HepG2 (cell line): ENCODE data around the gene JPT1. TPM values are rescaled to one million over a fixed set of nuclear protein-coding genes. Genes with fewer than 3 reads are reported as not detected.

Experiments used
- ATAC-seq: fragments of 200-7000 bp; cut with Tn5 transposase; 3 replicates; pipeline ENCODE4 v1.9.1; 2020; ENCODE audit warnings: mild to moderate bottlenecking, moderate library complexity
- BruUV-seq: library from RNA; stranded (reverse); fragments of 400-500 nt; replicated peaks from 2 replicates; lab custom pipeline; 2021; lab: Mats Ljungman, UMichigan
- CTCF ChIA-PET: fragments of 300-600 bp; formaldehyde crosslinking; extraction: SDS; loops from one replicate; lab custom pipeline; 2021; ENCODE audit warnings: low total read pairs, inconsistent platforms, low intra/inter-chr PET ratio; lab: Yijun Ruan, JAX
- POLR2A ChIA-PET: fragments of 350-600 bp; sonication (Branson Sonifier 250); formaldehyde crosslinking; loops from one replicate; lab custom pipeline; 2020; ENCODE audit warnings: antibody characterized with exemption, inconsistent platforms; lab: Yijun Ruan, JAX
- DNase-seq: peaks from one replicate; pipeline ENCODE4 v3.0.0-alpha.2; 2015; ENCODE audit warnings: low spot score
- FAIRE-seq: peaks from 3 replicates; lab custom pipeline; 2011; peaks lifted over from hg19 to GRCh38; lab: Jason Lieb, UNC
- H2AFZ ChIP-seq: one replicate; pipeline ENCODE4 v1.6.1; 2011; ENCODE audit warnings: low read length, inconsistent platforms
- H3K27ac ChIP-seq: fragments of 300-600 bp; 3 replicates; pipeline ENCODE4 v1.8.0; 2011; ENCODE audit warnings: mixed run types, mild to moderate bottlenecking, mixed read lengths, low read length, inconsistent platforms; ENCODE audit not compliant: insufficient read depth; ENCODE audit errors: extremely low read length
- H3K27me3 ChIP-seq, 2 experiments: fragments of 200-600 bp in 1 of 2; 2 replicates in 1 of 2; 3 replicates in 1 of 2; pipeline versions ENCODE4 v1.6.0 to v1.8.0; 2011; ENCODE audit warnings: low read length in 2 of 2, mild to moderate bottlenecking in 2 of 2, moderate library complexity in 2 of 2, inconsistent platforms in 1 of 2; ENCODE audit not compliant: insufficient read depth in 2 of 2, control insufficient read depth in 1 of 2
- H3K36me3 ChIP-seq, 2 experiments: fragments of 200-600 bp in 1 of 2; replicated peaks in 1 of 2; 2 replicates in 1 of 2; 3 replicates in 1 of 2; pipeline versions ENCODE4 v1.5.1 to v1.8.0; 2011; ENCODE audit warnings: low read length in 2 of 2, inconsistent platforms in 1 of 2; ENCODE audit not compliant: insufficient read depth in 2 of 2, control insufficient read depth in 1 of 2
- H3K4me1 ChIP-seq: 2 replicates; pipeline ENCODE4 v1.5.1; 2012; ENCODE audit warnings: low read length, inconsistent platforms; ENCODE audit not compliant: insufficient read depth
- H3K4me2 ChIP-seq: 2 replicates; pipeline ENCODE4 v1.6.0; 2011; ENCODE audit warnings: low read depth, low read length, inconsistent platforms
- H3K4me3 ChIP-seq, 3 experiments: fragments of 200-600 bp in 1 of 3; sonication (generic), shearing (Covaris generic) in 1 of 3; replicated peaks in 1 of 3; 2 replicates each; pipeline ENCODE4 v1.5.1; 2011 to 2016; ENCODE audit warnings: low read length in 3 of 3, inconsistent platforms in 2 of 3, low read depth in 2 of 3, mild to moderate bottlenecking in 2 of 3, control low read depth in 1 of 3, mixed read lengths in 1 of 3; ENCODE audit not compliant: insufficient read depth in 1 of 3
- H3K79me2 ChIP-seq: one replicate; pipeline ENCODE4 v1.6.1; 2011; ENCODE audit warnings: low read length, inconsistent platforms; ENCODE audit not compliant: insufficient read depth
- H3K9ac ChIP-seq: 2 replicates; pipeline ENCODE4 v1.6.0; 2011; ENCODE audit warnings: mild to moderate bottlenecking, low read depth, low read length, inconsistent platforms; ENCODE audit not compliant: insufficient read depth
- H3K9me3 ChIP-seq: 2 replicates; pipeline ENCODE4 v1.5.1; 2012; ENCODE audit warnings: mild to moderate bottlenecking, low read length
- H4K20me1 ChIP-seq: 2 replicates; pipeline ENCODE4 v1.6.0; 2011; ENCODE audit warnings: inconsistent platforms, mild to moderate bottlenecking, low read length, moderate library complexity; ENCODE audit not compliant: insufficient read depth
- CHD2 ChIP-seq: IDR thresholded peaks from 2 replicates; pipeline ENCODE4 v1.6.1; 2011; ENCODE audit warnings: low read depth, low read length, improper control_type of control experiment
- HNRNPLL ChIP-seq: fragments of 200-400 bp; formaldehyde crosslinking; IDR thresholded peaks from 2 replicates; pipeline ENCODE4 v1.6.1; 2017; ENCODE audit warnings: mild to moderate bottlenecking, low read depth, low read length; ENCODE audit not compliant: poor library complexity, severe bottlenecking
- IRF9 ChIP-seq: sonication (generic); formaldehyde crosslinking; IDR thresholded peaks from 2 replicates; pipeline ENCODE4 v1.8.0; 2022; ENCODE audit warnings: missing genetic modification reagents, mild to moderate bottlenecking, borderline replicate concordance
- MYC ChIP-seq: sonication (generic); formaldehyde crosslinking; IDR thresholded peaks from 2 replicates; pipeline ENCODE4 v1.9.0; 2021; ENCODE audit warnings: missing genetic modification reagents, borderline replicate concordance
- PLRG1 ChIP-seq: fragments of 450-650 bp; conservative IDR thresholded peaks from 2 replicates; pipeline ENCODE4 v1.6.1; 2016
- SALL1 ChIP-seq: sonication (generic); formaldehyde crosslinking; IDR thresholded peaks from 2 replicates; pipeline ENCODE4 v1.8.0; 2022; ENCODE audit warnings: mild to moderate bottlenecking, missing genetic modification reagents
- SIN3A ChIP-seq: IDR thresholded peaks from 2 replicates; pipeline ENCODE4 v1.6.1; 2011; ENCODE audit warnings: low read depth, mild to moderate bottlenecking, control low read depth, low read length, borderline replicate concordance
- SSRP1 ChIP-seq: IDR thresholded peaks from 2 replicates; pipeline ENCODE4 v1.6.1; 2016; ENCODE audit warnings: control low read depth
- TEAD3 ChIP-seq: optimal IDR thresholded peaks from 2 replicates; pipeline ENCODE3; 2016; ENCODE audit warnings: borderline replicate concordance
- TP53 ChIP-seq: sonication (generic); formaldehyde crosslinking; conservative IDR thresholded peaks from 2 replicates; pipeline ENCODE4 v1.4.0; 2020; ENCODE audit warnings: missing genetic modification reagents
- XBP1 ChIP-seq: sonication (generic); formaldehyde crosslinking; IDR thresholded peaks from 2 replicates; pipeline ENCODE4 v1.5.0; 2020; ENCODE audit warnings: missing genetic modification reagents
- ZBTB37 ChIP-seq: sonication (generic); formaldehyde crosslinking; IDR thresholded peaks from 2 replicates; pipeline ENCODE4 v1.4.0; 2020; ENCODE audit warnings: mild to moderate bottlenecking, missing genetic modification reagents
- ZNF460 ChIP-seq: sonication (generic); formaldehyde crosslinking; IDR thresholded peaks from 2 replicates; pipeline ENCODE4 v1.5.1; 2020; ENCODE audit warnings: missing genetic modification reagents, mild to moderate bottlenecking, borderline replicate concordance
- ZNF546 ChIP-seq: sonication (generic); formaldehyde crosslinking; conservative IDR thresholded peaks from 2 replicates; pipeline ENCODE4 v1.8.1; 2023; ENCODE audit warnings: mild to moderate bottlenecking, missing genetic modification reagents
- ZNF768 ChIP-seq: sonication (generic); formaldehyde crosslinking; IDR thresholded peaks from 2 replicates; pipeline ENCODE4 v1.4.0; 2020; ENCODE audit warnings: missing genetic modification reagents
- ZNF891 ChIP-seq: sonication (generic); formaldehyde crosslinking; IDR thresholded peaks from 2 replicates; pipeline ENCODE4 v1.5.0; 2020; ENCODE audit warnings: mild to moderate bottlenecking, missing genetic modification reagents
- WGBS: methylation state at CpG from one replicate; pipeline ENCODE4 v1.1.6; 2017; ENCODE audit warnings: low lambda C conversion rate; 5-methylcytosine and 5-hydroxymethylcytosine counted together
- in situ Hi-C: cut with HindIII; loops from 2 replicates; pipeline ENCODE4 v1.10.0; 2017; ENCODE audit warnings: low pct_unique_long_range_greater_than_20kb; ENCODE audit not compliant: extremely low pct_ligation_motif_present
- intact Hi-C: fragments of 100-400 bp; cut with micrococcal nuclease; formaldehyde crosslinking; loops from one replicate; pipeline ENCODE4 v1.10.0; 2022; ENCODE audit not compliant: unreplicated experiment
- polyA plus RNA-seq, 8 experiments: library from polyadenylated mRNA; depleted of rRNA in 3 of 8; stranded (reverse) in 7 of 8; unstranded in 1 of 8; fragments of >200 nt; fragmentation: Illumina TruSeq in 4 of 8; extraction: Trizol in 4 of 8; gene quantifications; 2 replicates each; pipeline versions ENCODE4 v1.2.1 to v1.2.3, GENCODE V29; 2011 to 2016; ENCODE audit warnings: low read depth in 4 of 8, missing spikeins in 1 of 8, mixed read lengths in 1 of 8; ENCODE audit not compliant: insufficient read depth in 1 of 8
- total RNA-seq, 5 experiments: library from RNA; depleted of rRNA; stranded (reverse); fragments of >200 nt; fragmentation: Illumina TruSeq; extraction: Trizol; gene quantifications; 2 replicates each; pipeline ENCODE4 v1.2.3, GENCODE V29; 2016; ENCODE audit warnings: low read depth in 1 of 5
- TF ChIP-seq, protein P1 (sequence below): sonication (generic); formaldehyde crosslinking; IDR thresholded peaks from 2 replicates; pipeline ENCODE4 v1.4.0; 2020; ENCODE audit warnings: mild to moderate bottlenecking, missing genetic modification reagents
- TF ChIP-seq, protein P2 (sequence below): sonication (generic); formaldehyde crosslinking; conservative IDR thresholded peaks from 2 replicates; pipeline ENCODE4 v1.5.0; 2020; ENCODE audit warnings: missing genetic modification reagents
- TF ChIP-seq, protein P3 (sequence below): IDR thresholded peaks from 2 replicates; pipeline ENCODE4 v1.6.1; 2016; ENCODE audit warnings: low read depth

Gene JPT1
- total and polyA plus RNA-seq, 2 of the 13 experiments (the other 11 are each of a cell fraction or from before 2014, with no cell fraction given): 43.3 to 256 TPM

- Histone ChIP-seq H3K4me2 (peak overlapping the region; percentile 83), H3K9ac (no peak overlapping the region; the same call in 1 of the 2 replicates), H3K36me3 (no peaks in the 10 kb centered on the region), H3K4me3 (peak overlapping the region in 1 of 3 experiments; percentile 25; a peak in 1 of 6 replicates), H3K27ac (no peak overlapping the region), H3K79me2 (no peaks in the 10 kb centered on the region), H3K4me1 (peaks cover 86% of the 10 kb centered on the region), H3K27me3 (peaks cover 3 to 25% of the 10 kb centered on the region in 2 experiments; a peak in 3 of 5 replicates), H3K9me3 (no peaks in the 10 kb centered on the region), H4K20me1 (no peaks in the 10 kb centered on the region; the same call in 1 of the 2 replicates), H2AFZ (no peak overlapping the region)
- FAIRE-seq (no peak), ATAC-seq (no peak), DNase-seq (no peak)
- intact Hi-C loops (no loop called here), in situ Hi-C loops (no loop called here)
- ChIA-PET CTCF (no interaction called here), POLR2A (interaction anchor here (0.6 to 2.2 kb wide), 8 partner anchors 9 to 75 kb away, joined by 3 to 11 read pairs (median 4); partner anchors contain the start of gene ARMC7)
- WGBS: 47% methylated on average over 14 of the region's 18 CpGs
- no TSS peak for BruUV-seq
- peak; percentile 82 for TF ChIP-seq ZBTB37 (CRISPR knock-in tag)
- TF ChIP-seq, protein P1, sequence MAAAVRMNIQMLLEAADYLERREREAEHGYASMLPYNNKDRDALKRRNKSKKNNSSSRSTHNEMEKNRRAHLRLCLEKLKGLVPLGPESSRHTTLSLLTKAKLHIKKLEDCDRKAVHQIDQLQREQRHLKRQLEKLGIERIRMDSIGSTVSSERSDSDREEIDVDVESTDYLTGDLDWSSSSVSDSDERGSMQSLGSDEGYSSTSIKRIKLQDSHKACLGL: no peak
- peak; percentile 77 for TF ChIP-seq HNRNPLL
- 0 out of 2 replicates have a peak, but pooled peaks have one; percentile 52 for TF ChIP-seq ZNF546
- 0 out of 2 replicates have a peak, but pooled peaks have one; percentile 12 for TF ChIP-seq SIN3A
- TF ChIP-seq XBP1 (CRISPR knock-in tag): no peak
- no peak for TF ChIP-seq TP53 (CRISPR knock-in tag)
- TF ChIP-seq IRF9 (CRISPR knock-in tag): 0 out of 2 replicates have a peak, but pooled peaks have one; percentile 49
- peak; percentile 32; the same call in 1 of the 2 replicates for TF ChIP-seq ZNF891 (CRISPR knock-in tag)
- TF ChIP-seq ZNF768 (CRISPR knock-in tag): peak; percentile 15; the same call in 1 of the 2 replicates
- no peak for TF ChIP-seq SSRP1 (CRISPR knock-in tag)
- 0 out of 2 replicates have a peak, but pooled peaks have one; percentile 3 for TF ChIP-seq ZNF460 (CRISPR knock-in tag)
- peak; percentile 29; the same call in 1 of the 2 replicates for TF ChIP-seq MYC (CRISPR knock-in tag)
- peak; percentile 29 for TF ChIP-seq TEAD3 (CRISPR knock-in tag)
- TF ChIP-seq CHD2: no peak
- no peak for TF ChIP-seq PLRG1
- 0 out of 2 replicates have a peak, but pooled peaks have one; percentile 5 for TF ChIP-seq SALL1 (CRISPR knock-in tag)
- TF ChIP-seq, protein P2, sequence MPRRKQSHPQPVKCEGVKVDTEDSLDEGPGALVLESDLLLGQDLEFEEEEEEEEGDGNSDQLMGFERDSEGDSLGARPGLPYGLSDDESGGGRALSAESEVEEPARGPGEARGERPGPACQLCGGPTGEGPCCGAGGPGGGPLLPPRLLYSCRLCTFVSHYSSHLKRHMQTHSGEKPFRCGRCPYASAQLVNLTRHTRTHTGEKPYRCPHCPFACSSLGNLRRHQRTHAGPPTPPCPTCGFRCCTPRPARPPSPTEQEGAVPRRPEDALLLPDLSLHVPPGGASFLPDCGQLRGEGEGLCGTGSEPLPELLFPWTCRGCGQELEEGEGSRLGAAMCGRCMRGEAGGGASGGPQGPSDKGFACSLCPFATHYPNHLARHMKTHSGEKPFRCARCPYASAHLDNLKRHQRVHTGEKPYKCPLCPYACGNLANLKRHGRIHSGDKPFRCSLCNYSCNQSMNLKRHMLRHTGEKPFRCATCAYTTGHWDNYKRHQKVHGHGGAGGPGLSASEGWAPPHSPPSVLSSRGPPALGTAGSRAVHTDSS (CRISPR knock-in tag): no peak
- TF ChIP-seq, protein P3, sequence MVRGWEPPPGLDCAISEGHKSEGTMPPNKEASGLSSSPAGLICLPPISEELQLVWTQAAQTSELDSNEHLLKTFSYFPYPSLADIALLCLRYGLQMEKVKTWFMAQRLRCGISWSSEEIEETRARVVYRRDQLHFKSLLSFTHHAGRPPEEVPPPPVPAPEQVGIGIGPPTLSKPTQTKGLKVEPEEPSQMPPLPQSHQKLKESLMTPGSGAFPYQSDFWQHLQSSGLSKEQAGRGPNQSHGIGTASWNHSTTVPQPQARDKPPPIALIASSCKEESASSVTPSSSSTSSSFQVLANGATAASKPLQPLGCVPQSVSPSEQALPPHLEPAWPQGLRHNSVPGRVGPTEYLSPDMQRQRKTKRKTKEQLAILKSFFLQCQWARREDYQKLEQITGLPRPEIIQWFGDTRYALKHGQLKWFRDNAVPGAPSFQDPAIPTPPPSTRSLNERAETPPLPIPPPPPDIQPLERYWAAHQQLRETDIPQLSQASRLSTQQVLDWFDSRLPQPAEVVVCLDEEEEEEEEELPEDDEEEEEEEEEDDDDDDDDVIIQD (CRISPR knock-in tag): no peak
These were observed 60.7 kb downstream of the JPT1 start for GRCh38 chr17:75093548-75094158.
